Measurements from ENCODE around the gene MEGF11. TPM values are rescaled to one million over a fixed set of nuclear protein-coding genes. Genes with fewer than 3 reads are reported as not detected.

MEGF11 gene
- total RNA-seq, 1 donor = under 0.01 TPM

DNA sequence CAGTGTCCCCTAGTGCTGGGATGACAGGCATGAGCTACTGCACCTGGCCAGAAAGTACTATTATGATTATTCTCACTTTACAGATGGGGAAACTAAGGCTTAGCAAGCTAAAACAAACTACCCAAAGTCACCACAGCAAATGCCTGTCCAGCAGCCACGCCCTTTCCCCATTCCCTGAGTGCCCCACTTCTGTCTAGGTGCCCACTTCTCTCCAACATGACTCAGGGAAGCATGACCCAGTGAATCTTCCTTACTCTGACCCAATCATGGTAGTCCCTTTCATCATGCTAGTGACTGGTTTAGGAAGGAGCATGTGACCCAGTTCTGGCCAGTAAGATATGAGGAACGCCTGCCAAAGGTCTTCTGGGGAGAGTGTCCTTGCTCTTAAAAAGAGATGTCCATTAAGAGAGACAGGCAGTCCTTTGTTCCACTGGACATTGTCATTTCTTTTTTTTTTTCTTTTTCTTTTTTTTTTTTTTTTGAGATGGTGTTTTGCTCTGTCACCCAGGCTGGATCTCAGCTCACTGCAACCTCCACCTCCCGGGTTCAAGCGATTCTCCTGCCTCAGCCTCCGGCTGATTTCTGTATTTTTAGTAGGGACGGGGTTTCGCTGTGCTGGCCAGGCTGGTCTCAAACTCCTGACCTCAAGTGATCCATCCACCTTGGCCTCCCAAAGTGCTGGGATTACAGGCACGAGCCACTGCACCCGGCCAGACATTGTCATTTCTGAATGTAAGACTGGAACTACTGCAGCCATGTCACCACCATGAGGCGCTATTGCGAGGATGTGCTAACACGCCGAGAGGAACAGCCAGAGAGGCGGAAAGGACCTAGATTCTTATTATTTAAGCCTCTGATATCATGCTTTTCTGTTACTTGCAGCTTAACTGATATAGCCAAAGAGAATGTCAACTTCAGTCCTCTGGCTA is 19.8 kb downstream of the MEGF11 start:
- no peak overlapping the region for H3K4me3 ChIP-seq (ENCODE audit: low read depth, low read length)
- DNase-seq (ENCODE audit: low read depth) = no peak
- TF ChIP-seq, protein P1, sequence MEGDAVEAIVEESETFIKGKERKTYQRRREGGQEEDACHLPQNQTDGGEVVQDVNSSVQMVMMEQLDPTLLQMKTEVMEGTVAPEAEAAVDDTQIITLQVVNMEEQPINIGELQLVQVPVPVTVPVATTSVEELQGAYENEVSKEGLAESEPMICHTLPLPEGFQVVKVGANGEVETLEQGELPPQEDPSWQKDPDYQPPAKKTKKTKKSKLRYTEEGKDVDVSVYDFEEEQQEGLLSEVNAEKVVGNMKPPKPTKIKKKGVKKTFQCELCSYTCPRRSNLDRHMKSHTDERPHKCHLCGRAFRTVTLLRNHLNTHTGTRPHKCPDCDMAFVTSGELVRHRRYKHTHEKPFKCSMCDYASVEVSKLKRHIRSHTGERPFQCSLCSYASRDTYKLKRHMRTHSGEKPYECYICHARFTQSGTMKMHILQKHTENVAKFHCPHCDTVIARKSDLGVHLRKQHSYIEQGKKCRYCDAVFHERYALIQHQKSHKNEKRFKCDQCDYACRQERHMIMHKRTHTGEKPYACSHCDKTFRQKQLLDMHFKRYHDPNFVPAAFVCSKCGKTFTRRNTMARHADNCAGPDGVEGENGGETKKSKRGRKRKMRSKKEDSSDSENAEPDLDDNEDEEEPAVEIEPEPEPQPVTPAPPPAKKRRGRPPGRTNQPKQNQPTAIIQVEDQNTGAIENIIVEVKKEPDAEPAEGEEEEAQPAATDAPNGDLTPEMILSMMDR (IDR thresholded peaks at IDR 0.05; ENCODE audit: insufficient read depth, low read depth, low read length) = no peak

DNA sequence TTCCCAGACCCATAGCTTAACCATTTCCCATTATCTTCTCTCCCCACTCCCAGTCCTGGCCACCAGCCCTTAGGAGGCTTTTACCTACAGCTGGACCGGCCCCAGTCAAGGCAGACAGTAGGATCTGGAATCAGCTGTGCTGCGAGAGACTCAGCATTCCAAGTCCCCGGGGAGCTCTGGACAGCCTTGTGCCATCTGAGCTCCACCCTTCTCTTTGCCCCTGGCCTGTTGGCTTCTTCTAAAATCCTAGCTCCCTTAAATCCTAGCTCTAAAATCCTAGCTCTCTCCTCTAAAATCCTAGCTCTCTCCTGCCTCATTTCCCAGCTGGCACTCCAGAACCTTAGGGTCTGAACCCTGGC is 21.3 kb downstream of the MEGF11 start:
- TF ChIP-seq, protein P1 (IDR thresholded peaks at IDR 0.05; ENCODE audit: insufficient read depth, low read depth, low read length) = no peak
- H3K4me3 ChIP-seq (ENCODE audit: low read depth, low read length) = no peak overlapping the region
- DNase-seq (ENCODE audit: low read depth) = no peak

DNA sequence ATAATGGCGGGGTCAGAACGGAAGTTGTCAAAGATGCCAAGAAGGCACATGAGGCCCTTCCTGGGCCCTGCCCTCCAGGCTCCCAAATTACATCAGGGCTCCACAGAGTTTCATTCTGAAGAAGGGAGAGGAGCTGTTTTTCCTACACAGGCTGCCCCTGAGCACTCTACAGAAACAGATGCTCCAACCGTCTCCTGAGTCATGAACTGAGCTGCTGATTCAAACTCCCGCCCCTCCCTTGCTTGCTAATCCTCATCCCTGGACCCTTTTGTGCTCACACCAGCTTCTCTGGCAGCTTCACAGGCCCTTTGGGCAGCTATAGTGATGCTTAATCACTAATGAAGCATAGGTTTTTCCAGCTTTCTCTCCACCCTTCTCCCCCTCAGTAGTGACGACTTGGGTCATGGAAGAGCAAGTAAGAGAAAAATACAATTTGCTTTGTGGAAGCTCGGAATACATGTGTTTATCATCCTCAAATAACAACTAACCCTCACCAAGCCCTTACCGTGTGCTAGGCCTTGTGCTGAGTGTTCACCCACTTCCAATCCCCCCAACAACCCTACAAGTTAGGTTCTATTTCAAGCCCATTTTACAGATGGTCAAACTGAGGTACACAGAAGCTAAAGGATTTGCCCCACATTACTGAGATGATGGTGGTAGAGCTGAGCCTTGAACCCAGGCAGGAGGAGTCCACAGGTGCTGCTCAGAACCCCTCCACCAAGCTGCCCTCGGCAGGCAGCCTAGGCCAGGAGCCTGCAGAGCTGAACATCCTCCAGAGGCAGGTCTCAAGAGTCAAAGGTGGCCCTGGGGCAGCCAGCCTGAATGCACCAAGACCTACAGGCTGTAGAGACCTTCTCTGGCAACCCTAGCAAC is 21.9 kb downstream of the MEGF11 start:
- TF ChIP-seq, protein P1 (IDR thresholded peaks at IDR 0.05; ENCODE audit: insufficient read depth, low read depth, low read length) = no peak
- DNase-seq (ENCODE audit: low read depth) = no peak
- H3K4me3 ChIP-seq (ENCODE audit: low read depth, low read length) = no peak overlapping the region

DNA sequence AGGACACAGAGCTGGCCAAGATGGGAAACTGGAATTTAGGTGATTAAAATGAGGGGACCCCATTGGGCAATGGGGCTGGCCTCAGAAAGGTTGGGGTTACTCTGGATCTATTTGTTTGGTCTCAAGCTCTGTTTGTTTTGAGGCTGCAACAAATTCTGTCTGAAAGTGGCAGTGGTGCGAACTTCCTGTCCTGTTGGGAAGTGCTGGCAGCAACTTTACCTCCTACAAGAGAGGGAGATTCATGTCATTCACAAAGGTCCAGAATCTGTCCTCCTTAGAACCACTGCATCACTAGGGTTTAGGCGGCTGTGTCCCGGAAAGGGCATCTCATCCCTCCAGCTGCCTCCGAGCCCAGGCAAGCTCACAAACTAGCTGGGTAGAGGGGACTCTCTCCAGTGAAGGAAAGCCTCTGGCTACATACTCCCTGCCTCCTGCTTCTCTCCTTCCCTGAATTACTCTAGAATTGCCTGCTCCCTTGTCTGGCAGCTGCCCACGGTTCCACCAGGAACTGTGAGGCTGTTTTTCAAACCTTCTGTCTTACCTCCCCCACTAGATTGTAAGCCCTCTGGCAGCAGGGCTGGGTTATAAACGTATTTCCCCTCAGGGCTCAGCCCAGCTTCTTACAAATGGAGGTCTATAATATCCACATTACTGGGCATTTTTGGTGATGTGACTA is 23.6 kb downstream of the MEGF11 start:
- no peak for DNase-seq (ENCODE audit: low read depth)
- TF ChIP-seq, protein P1 (IDR thresholded peaks at IDR 0.05; ENCODE audit: insufficient read depth, low read depth, low read length) = no peak
- no peak overlapping the region for H3K4me3 ChIP-seq (ENCODE audit: low read depth, low read length)

DNA sequence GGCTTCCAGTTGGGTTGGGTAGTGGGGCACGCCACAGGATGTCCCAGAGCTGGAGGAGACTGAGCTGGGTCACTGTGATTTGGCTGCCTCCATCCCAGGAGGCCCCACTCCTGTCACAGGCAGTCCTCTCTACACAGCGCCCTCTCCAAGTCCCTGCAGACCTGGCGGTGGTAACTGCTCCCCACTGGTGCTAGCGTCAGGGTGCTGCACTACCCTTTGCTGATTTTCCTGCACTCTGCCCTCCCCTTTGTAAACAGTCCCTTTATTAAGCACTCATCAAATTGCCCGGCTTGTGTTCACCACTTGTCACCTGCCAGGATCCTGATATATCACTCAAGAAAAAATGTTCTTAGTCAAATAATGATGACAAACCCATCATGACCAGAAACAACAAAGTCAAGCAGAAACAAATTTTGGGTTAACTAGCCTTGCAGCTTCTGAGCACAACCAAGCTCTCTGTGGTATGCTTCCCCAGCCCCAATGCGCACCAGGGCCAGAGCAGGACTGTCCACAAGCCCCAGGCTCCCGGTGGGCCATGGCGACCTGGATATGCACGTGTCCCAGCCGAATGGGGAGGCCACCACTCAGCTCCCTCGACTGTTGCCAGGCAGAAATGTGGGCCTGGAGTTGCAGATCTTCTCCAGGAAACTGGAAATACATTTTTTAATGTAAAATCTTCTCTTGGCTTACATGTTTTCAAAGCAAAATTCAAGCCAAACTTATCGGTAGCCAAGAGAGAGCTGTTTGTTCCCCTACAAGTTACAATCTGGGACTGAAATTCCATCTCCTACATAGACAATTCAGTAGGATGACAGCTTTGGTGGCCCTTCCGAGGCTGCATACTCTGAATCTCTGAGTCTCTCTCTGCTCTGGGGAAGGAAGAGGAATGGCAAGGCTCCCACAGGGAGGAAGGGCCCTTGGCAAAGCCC is 24.5 kb downstream of the MEGF11 start:
- no peak for DNase-seq (ENCODE audit: low read depth)
- no peak overlapping the region for H3K4me3 ChIP-seq (ENCODE audit: low read depth, low read length)
- TF ChIP-seq, protein P1 (IDR thresholded peaks at IDR 0.05; ENCODE audit: insufficient read depth, low read depth, low read length) = no peak

DNA sequence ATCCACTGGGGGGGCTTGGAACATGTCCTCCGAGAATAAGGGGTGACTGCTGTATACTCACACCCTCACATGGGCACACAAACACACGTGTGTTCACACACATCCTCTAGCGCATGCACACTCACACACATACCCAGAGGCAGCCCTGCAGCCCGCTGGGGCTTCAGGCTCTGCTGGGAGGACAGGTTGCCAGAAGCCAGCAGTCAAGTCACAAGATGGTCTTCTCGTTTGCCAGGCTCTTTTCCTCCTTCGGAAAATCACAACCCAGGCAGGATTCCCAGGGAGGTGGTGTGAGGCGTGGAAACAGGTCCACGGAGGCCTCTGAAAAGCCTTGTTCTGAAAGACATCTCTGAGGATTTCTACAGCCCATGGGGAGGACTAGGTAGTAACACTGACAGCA is 26.8 kb downstream of the MEGF11 start:
- TF ChIP-seq, protein P1 (IDR thresholded peaks at IDR 0.05; ENCODE audit: insufficient read depth, low read depth, low read length) = no peak
- DNase-seq (ENCODE audit: low read depth) = no peak
- no peak overlapping the region for H3K4me3 ChIP-seq (ENCODE audit: low read depth, low read length)

Data from fibroblast of villous mesenchyme (primary cell).